Vagina (tissue), 2 donors: ENCODE results near the gene USP1.

Experiments used
- CTCF ChIP-seq, 3 experiments: fragments of 450-650 bp in 2 of 3; fragments of 200-600 bp in 1 of 3; sonication (generic) in 1 of 3; IDR thresholded peaks; one replicate each; pipeline ENCODE4 v1.5.1; 2017 to 2019; ENCODE audit warnings: antibody characterized with exemption in 3 of 3, mild to moderate bottlenecking in 2 of 3, moderate library complexity in 2 of 3
- POLR2AphosphoS5 ChIP-seq, 2 donors: sonication (generic); formaldehyde crosslinking; IDR thresholded peaks; one replicate each; pipeline ENCODE4 v1.9.0; 2017; ENCODE audit warnings: antibody characterized with exemption in 2 of 2, mild to moderate bottlenecking in 2 of 2, low read depth in 1 of 2; ENCODE audit not compliant: insufficient read depth in 1 of 2

GRCh38 chr1:62457955-62458354 lies 21.1 kb downstream of the USP1 start:
- TF ChIP-seq CTCF (IDR thresholded peaks at IDR 0.05): no peak
- no peak for TF ChIP-seq POLR2AphosphoS5 (IDR thresholded peaks at IDR 0.05; ENCODE audit: insufficient read depth in 1 of 2, low read depth in 1 of 2)
